Right lobe of liver (tissue), 4 donors: ENCODE data around the gene ELP6.

Experiments used
- POLR2A ChIP-seq: fragments of 450-650 bp; IDR thresholded peaks from one replicate; pipeline ENCODE4 v1.6.1; 2017; ENCODE audit warnings: antibody characterized with exemption, mild to moderate bottlenecking
- TF ChIP-seq, protein P1 (sequence below), 4 donors: fragments of 200-600 bp in 3 of 4; fragments of 450-650 bp in 1 of 4; IDR thresholded peaks; one replicate each; pipeline versions ENCODE4 v1.5.1 to v1.8.0; 2016 to 2022; ENCODE audit warnings: antibody characterized with exemption in 4 of 4, mild to moderate bottlenecking in 2 of 4
- donor health status: DM: no; HTN: no; CAD: no.
- donor health status: DM: no; HTN: no; CAD: no.
- donor health status: DM: no; HTN: yes; CAD: no.

DNA sequence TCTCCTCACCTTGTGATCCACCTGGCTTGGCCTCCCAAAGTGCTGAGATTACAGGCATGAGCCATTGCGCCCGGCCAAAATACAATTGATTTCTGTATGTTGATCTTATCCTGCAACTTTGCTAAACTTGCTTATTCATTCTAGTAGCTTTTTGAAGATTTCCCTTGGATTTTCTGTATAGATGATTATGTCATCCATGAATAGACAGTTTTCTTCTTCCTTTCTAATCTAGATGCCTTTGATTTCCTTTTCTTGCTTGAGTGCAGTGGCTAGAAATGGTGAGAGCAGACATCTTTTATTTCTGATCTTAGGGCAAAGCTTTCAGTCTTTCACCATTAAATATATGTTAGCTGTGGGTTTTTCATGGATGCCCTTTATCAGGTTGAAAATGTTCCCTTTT, 4.4 kb upstream of the ELP6 start:
- TF ChIP-seq, protein P1, sequence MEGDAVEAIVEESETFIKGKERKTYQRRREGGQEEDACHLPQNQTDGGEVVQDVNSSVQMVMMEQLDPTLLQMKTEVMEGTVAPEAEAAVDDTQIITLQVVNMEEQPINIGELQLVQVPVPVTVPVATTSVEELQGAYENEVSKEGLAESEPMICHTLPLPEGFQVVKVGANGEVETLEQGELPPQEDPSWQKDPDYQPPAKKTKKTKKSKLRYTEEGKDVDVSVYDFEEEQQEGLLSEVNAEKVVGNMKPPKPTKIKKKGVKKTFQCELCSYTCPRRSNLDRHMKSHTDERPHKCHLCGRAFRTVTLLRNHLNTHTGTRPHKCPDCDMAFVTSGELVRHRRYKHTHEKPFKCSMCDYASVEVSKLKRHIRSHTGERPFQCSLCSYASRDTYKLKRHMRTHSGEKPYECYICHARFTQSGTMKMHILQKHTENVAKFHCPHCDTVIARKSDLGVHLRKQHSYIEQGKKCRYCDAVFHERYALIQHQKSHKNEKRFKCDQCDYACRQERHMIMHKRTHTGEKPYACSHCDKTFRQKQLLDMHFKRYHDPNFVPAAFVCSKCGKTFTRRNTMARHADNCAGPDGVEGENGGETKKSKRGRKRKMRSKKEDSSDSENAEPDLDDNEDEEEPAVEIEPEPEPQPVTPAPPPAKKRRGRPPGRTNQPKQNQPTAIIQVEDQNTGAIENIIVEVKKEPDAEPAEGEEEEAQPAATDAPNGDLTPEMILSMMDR (IDR thresholded peaks at IDR 0.05), result no peak
- TF ChIP-seq POLR2A, result no peak
